H1 (cell line): ENCODE results near the gene OSBPL2. TPM values are rescaled to one million over a fixed set of nuclear protein-coding genes. Genes with fewer than 3 reads are reported as not detected.

Experiments
- CTCF ChIA-PET: fragments of 300-600 bp; sonication (Branson Sonifier 250); formaldehyde crosslinking; loops from one replicate; lab custom pipeline; 2021; ENCODE audit not compliant: partially characterized antibody; lab: Charles Lee
- POLR2A ChIA-PET: fragments of 300-600 bp; sonication (Branson Sonifier 250); formaldehyde crosslinking; loops from one replicate; lab custom pipeline; 2021; ENCODE audit warnings: inconsistent platforms; ENCODE audit not compliant: partially characterized antibody; lab: Charles Lee
- DNase-seq, 2 experiments: peaks; one replicate each; pipeline versions ENCODE4 v3.0.0 to v3.0.0-alpha.2; 2010 to 2022; ENCODE audit warnings: low spot score in 2 of 2, low read depth in 1 of 2, mixed read lengths in 1 of 2
- FAIRE-seq: peaks from 2 replicates; lab custom pipeline; 2011; peaks lifted over from hg19 to GRCh38; lab: Jason Lieb, UNC
- H2AFZ ChIP-seq: 2 replicates; pipeline ENCODE4 v1.8.1; 2012; ENCODE audit warnings: low read length, inconsistent platforms
- H2AK5ac ChIP-seq: 2 replicates; pipeline ENCODE4 v1.6.1; 2013; ENCODE audit warnings: low read depth, low read length
- H2BK120ac ChIP-seq: replicated peaks from 2 replicates; pipeline ENCODE3; 2013; ENCODE audit warnings: low read depth, low read length, inconsistent platforms
- H2BK12ac ChIP-seq: 2 replicates; pipeline ENCODE4 v1.6.1; 2013; ENCODE audit warnings: low read depth, low read length
- H2BK15ac ChIP-seq: 2 replicates; pipeline ENCODE4 v1.6.1; 2013; ENCODE audit warnings: low read length
- H2BK20ac ChIP-seq: 2 replicates; pipeline ENCODE4 v1.6.1; 2013; ENCODE audit warnings: low read length
- H2BK5ac ChIP-seq: 2 replicates; pipeline ENCODE4 v1.6.1; 2013; ENCODE audit warnings: low read depth, low read length
- H3K14ac ChIP-seq: 2 replicates; pipeline ENCODE4 v1.6.1; 2013; ENCODE audit warnings: inconsistent platforms; ENCODE audit not compliant: insufficient read length
- H3K18ac ChIP-seq: 2 replicates; pipeline ENCODE4 v1.6.1; 2013; ENCODE audit warnings: low read length; ENCODE audit errors: extremely low read depth
- H3K23ac ChIP-seq: 2 replicates; pipeline ENCODE4 v1.6.1; 2013; ENCODE audit warnings: inconsistent platforms; ENCODE audit not compliant: insufficient read length
- H3K23me2 ChIP-seq: 2 replicates; pipeline ENCODE4 v1.6.1; 2013; ENCODE audit warnings: low read depth, low read length
- H3K27ac ChIP-seq: 2 replicates; pipeline ENCODE4 v1.6.1; 2011; ENCODE audit warnings: low read depth, low read length, inconsistent platforms
- H3K27me3 ChIP-seq, 4 experiments: replicated peaks in 1 of 4; 1 replicate in 1 of 4; 2 replicates in 3 of 4; pipeline versions ENCODE4 v1.6.1 to v1.8.1; 2011 to 2013; ENCODE audit warnings: low read length in 3 of 4, mild to moderate bottlenecking in 3 of 4, inconsistent platforms in 2 of 4, mixed read lengths in 2 of 4, moderate library complexity in 1 of 4; ENCODE audit not compliant: control insufficient read depth in 3 of 4, insufficient read depth in 3 of 4; ENCODE audit errors: extremely low read depth in 1 of 4
- H3K36me3 ChIP-seq, 4 experiments: 2 replicates each; pipeline versions ENCODE4 v1.6.1 to v1.8.1; 2011 to 2013; ENCODE audit warnings: mild to moderate bottlenecking in 4 of 4, low read length in 3 of 4, moderate library complexity in 2 of 4, control low read depth in 1 of 4, inconsistent platforms in 1 of 4; ENCODE audit not compliant: insufficient read depth in 4 of 4, control insufficient read depth in 2 of 4
- H3K4ac ChIP-seq: replicated peaks from 2 replicates; pipeline ENCODE3; 2013; ENCODE audit warnings: low read length, low read depth, mixed read lengths, inconsistent platforms; ENCODE audit not compliant: insufficient read length
- H3K4me1 ChIP-seq, 4 experiments: replicated peaks in 1 of 4; 1 replicate in 1 of 4; 2 replicates in 3 of 4; pipeline versions ENCODE4 v1.6.1 to v1.8.1; 2011 to 2013; ENCODE audit warnings: low read length in 3 of 4, inconsistent platforms in 2 of 4, mixed read lengths in 1 of 4; ENCODE audit not compliant: insufficient read depth in 4 of 4, control insufficient read depth in 3 of 4
- H3K4me2 ChIP-seq, 2 experiments: 2 replicates each; pipeline versions ENCODE4 v1.6.1 to v1.8.1; 2011 to 2013; ENCODE audit warnings: low read depth in 2 of 2, low read length in 2 of 2, control low read depth in 1 of 2, inconsistent platforms in 1 of 2, mild to moderate bottlenecking in 1 of 2; ENCODE audit not compliant: insufficient read depth in 1 of 2
- H3K4me3 ChIP-seq, 4 experiments: fragments of 200-600, 300-600 bp in 1 of 4; sonication (generic), shearing (Covaris generic), sonication (Bioruptor Twin) in 1 of 4; 2 replicates each; pipeline versions ENCODE4 v1.5.1 to v1.8.1; 2011 to 2016; ENCODE audit warnings: low read length in 4 of 4, low read depth in 3 of 4, control low read depth in 2 of 4, inconsistent platforms in 2 of 4, mild to moderate bottlenecking in 2 of 4, mixed read lengths in 1 of 4, moderate library complexity in 1 of 4; ENCODE audit not compliant: insufficient read depth in 2 of 4; ENCODE audit errors: extremely low read depth in 1 of 4
- H3K56ac ChIP-seq: replicated peaks from 2 replicates; pipeline ENCODE3; 2013; ENCODE audit warnings: low read depth, mild to moderate bottlenecking, mixed read lengths, low read length, inconsistent platforms; ENCODE audit not compliant: insufficient read length
- H3K79me1 ChIP-seq: 2 replicates; pipeline ENCODE4 v1.6.1; 2013; ENCODE audit warnings: low read depth, low read length, control low read depth
- H3K79me2 ChIP-seq, 2 experiments: 2 replicates each; pipeline versions ENCODE4 v1.6.1 to v1.8.1; 2012 to 2013; ENCODE audit warnings: low read length in 2 of 2, mild to moderate bottlenecking in 2 of 2, inconsistent platforms in 1 of 2; ENCODE audit not compliant: insufficient read depth in 2 of 2, control insufficient read depth in 1 of 2
- H3K9ac ChIP-seq, 4 experiments: replicated peaks in 1 of 4; 1 replicate in 1 of 4; 2 replicates in 3 of 4; pipeline versions ENCODE4 v1.6.1 to v1.8.1; 2011 to 2013; ENCODE audit warnings: low read depth in 3 of 4, low read length in 3 of 4, control low read depth in 2 of 4, mild to moderate bottlenecking in 2 of 4, moderate library complexity in 2 of 4, inconsistent platforms in 1 of 4; ENCODE audit errors: extremely low read depth in 1 of 4
- H3K9me3 ChIP-seq, 2 experiments: 2 replicates each; pipeline versions ENCODE4 v1.6.1 to v1.8.1; 2012 to 2013; ENCODE audit warnings: mild to moderate bottlenecking in 2 of 2, moderate library complexity in 2 of 2, control low read depth in 1 of 2, inconsistent platforms in 1 of 2, low read depth in 1 of 2, low read length in 1 of 2, mixed read lengths in 1 of 2; ENCODE audit not compliant: insufficient read depth in 2 of 2
- H4K20me1 ChIP-seq, 2 experiments: replicated peaks in 1 of 2; 2 replicates each; pipeline versions ENCODE3 to v1.8.1; 2011 to 2013; ENCODE audit warnings: inconsistent platforms in 2 of 2, low read length in 2 of 2, mild to moderate bottlenecking in 1 of 2; ENCODE audit not compliant: insufficient read depth in 2 of 2, control insufficient read depth in 1 of 2
- H4K5ac ChIP-seq: 2 replicates; pipeline ENCODE4 v1.6.1; 2013; ENCODE audit warnings: low read length, low read depth, mixed read lengths, inconsistent platforms; ENCODE audit not compliant: insufficient read length
- H4K8ac ChIP-seq: 2 replicates; pipeline ENCODE4 v1.8.0; 2013; ENCODE audit warnings: mild to moderate bottlenecking, moderate library complexity, low read length, inconsistent platforms; ENCODE audit not compliant: insufficient read depth; ENCODE audit errors: extremely low read depth
- H4K91ac ChIP-seq: replicated peaks from 2 replicates; pipeline ENCODE3; 2013; ENCODE audit warnings: low read length, mixed read lengths, inconsistent platforms; ENCODE audit not compliant: insufficient read length
- ATF3 ChIP-seq: IDR thresholded peaks from 2 replicates; pipeline ENCODE4 v1.6.1; 2011; ENCODE audit warnings: low read depth, mild to moderate bottlenecking, low read length; ENCODE audit not compliant: insufficient read depth
- EP300 ChIP-seq, 2 experiments: IDR thresholded peaks; 1 replicate in 1 of 2; 2 replicates in 1 of 2; pipeline ENCODE4 v1.6.1; 2011 to 2012; ENCODE audit warnings: low read depth in 2 of 2, low read length in 2 of 2, mild to moderate bottlenecking in 2 of 2, borderline replicate concordance in 1 of 2, inconsistent platforms in 1 of 2, moderate library complexity in 1 of 2
- KDM1A ChIP-seq: fragments of 200-600, 300-600 bp; sonication (generic); IDR thresholded peaks from 2 replicates; pipeline ENCODE4 v1.7.1; 2016; ENCODE audit warnings: mild to moderate bottlenecking, low read length, borderline replicate concordance
- WGBS, 2 experiments: shearing (Covaris generic) in 1 of 2; methylation state at CpG; one replicate each; pipeline versions ENCODE4 v1.1.6 to v1.1.7; 2013 to 2015; ENCODE audit warnings: low lambda C conversion rate in 2 of 2, mixed read lengths in 2 of 2, inconsistent platforms in 1 of 2, low coverage in 1 of 2, missing lambda C conversion rate in 1 of 2; ENCODE audit not compliant: insufficient replicate concordance in 2 of 2, insufficient coverage in 1 of 2, insufficient read length in 1 of 2; ENCODE audit errors: extremely low coverage in 1 of 2, missing lambda C conversion rate in 1 of 2; 5-methylcytosine and 5-hydroxymethylcytosine counted together
- polyA plus RNA-seq, 7 experiments: library from polyadenylated mRNA; depleted of rRNA in 3 of 7; stranded (reverse) in 5 of 7; unstranded in 2 of 7; fragments of >200 nt in 5 of 7; fragments of 200-250 nt in 2 of 7; gene quantifications; 1 replicate in 5 of 7; 2 replicates in 1 of 7; 4 replicates in 1 of 7; pipeline versions ENCODE4 v1.2.1 to v1.2.3, GENCODE V29; 2011 to 2013; ENCODE audit warnings: missing spikeins in 2 of 7, mixed read lengths in 2 of 7
- total RNA-seq: library from RNA; stranded (reverse); fragmentation: NEBNext Ultra II Directional; extraction: Animal tissue kit (Norgen Biotek cat#: 25700); gene quantifications from 2 replicates; pipeline ENCODE4 v1.2.1, GENCODE V29; 2021

Gene OSBPL2
- total and polyA plus RNA-seq, 2 of the 8 experiments (the other 6 are each of a cell fraction or from before 2014, with no cell fraction given) = 11.7 to 42.4 TPM

- TF ChIP-seq EP300 (IDR thresholded peaks at IDR 0.05; ENCODE audit: borderline replicate concordance in 1 of 2, low read depth in 2 of 2, low read length in 2 of 2) = no peak
- TF ChIP-seq ATF3 = no peak
- TF ChIP-seq KDM1A = peak; percentile 18; the same call in 1 of the 2 replicates
- Histone ChIP-seq H3K4me2 (no peak overlapping the region), H3K4me1 (peaks cover 0 to 9% (median 6%) of the 10 kb centered on the region in 4 experiments; a peak in 5 of 7 replicates), H4K8ac (no peak overlapping the region), H3K56ac (no peak overlapping the region), H3K4me3 (no peak overlapping the region), H2AFZ (no peak overlapping the region), H2BK5ac (no peak overlapping the region), H3K36me3 (no peaks in the 10 kb centered on the region), H3K23me2 (peaks cover 2% of the 10 kb centered on the region; the same call in 1 of the 2 replicates), H2BK20ac (no peak overlapping the region), H4K20me1 (peaks cover 4 to 5% of the 10 kb centered on the region in 2 experiments), H3K27me3 (0 out of 7 replicates have a peak, but pooled peaks cover 0 to 3% (median 0%) of the 10 kb centered on the region in 4 experiments), H3K27ac (no peak overlapping the region), H4K5ac (no peak overlapping the region), H3K14ac (no peak overlapping the region), H2BK120ac (no peak overlapping the region), H2BK15ac (no peak overlapping the region), H3K79me1 (peaks cover 8% of the 10 kb centered on the region; the same call in 1 of the 2 replicates), H3K23ac (no peak overlapping the region), H3K79me2 (peaks cover 6 to 19% of the 10 kb centered on the region in 2 experiments; a peak in 3 of 4 replicates), H3K9me3 (peaks cover 0 to 2% of the 10 kb centered on the region in 2 experiments; a peak in 1 of 4 replicates), H4K91ac (no peak overlapping the region), H2AK5ac (no peak overlapping the region), H3K4ac (no peak overlapping the region), H3K9ac (no peak overlapping the region), H3K18ac (no peak overlapping the region), H2BK12ac (no peak overlapping the region)
- POLR2A ChIA-PET = interaction anchor here (1.1 kb wide), 1 partner anchor 169 kb away, joined by 3 read pairs; no protein-coding TSS in a partner anchor
- no peak for FAIRE-seq
- CTCF ChIA-PET = interaction anchor here (0.6 to 1.8 kb wide), 4 partner anchors 9 to 123 kb away, joined by 3 to 5 read pairs (median 3); no protein-coding TSS in a partner anchor
- 90% methylated on average over 9 of the region's 9 CpGs; no CpG with 5 or more reads in 1 of the 2 experiments for WGBS, 2 experiments
- no peak for DNase-seq
Observed at GRCh38 chr20:62235777-62236157, 2.6 kb upstream of the OSBPL2 start.
